ENCODE results near the gene BCR.

BCR gene

GRCh38 chr22:23137905-23138561 lies 42.3 kb upstream of the BCR start:
- no peak overlapping the region for H3K4me3 ChIP-seq (replicated peaks; ENCODE audit: low read depth, low read length)
- no peak for TF ChIP-seq CTCF (IDR thresholded peaks at IDR 0.05; ENCODE audit: low read depth, low read length, missing control alignments)
- DNase-seq (ENCODE audit: extremely low read depth, low read depth), result no peak

GRCh38 chr22:23138584-23139435 lies 41.5 kb upstream of the BCR start:
- no peak for DNase-seq (ENCODE audit: extremely low read depth, low read depth)
- no peak for TF ChIP-seq CTCF (IDR thresholded peaks at IDR 0.05; ENCODE audit: low read depth, low read length, missing control alignments)
- no peak overlapping the region for H3K4me3 ChIP-seq (replicated peaks; ENCODE audit: low read depth, low read length)

- no peak overlapping the region for H3K4me3 ChIP-seq (replicated peaks; ENCODE audit: low read depth, low read length)
- no peak for DNase-seq (ENCODE audit: extremely low read depth, low read depth)
- TF ChIP-seq CTCF (IDR thresholded peaks at IDR 0.05; ENCODE audit: low read depth, low read length, missing control alignments), result no peak
Observed at GRCh38 chr22:23140385-23140784, 39.9 kb upstream of the BCR start.

GRCh38 chr22:23142546-23143105 lies 37.7 kb upstream of the BCR start:
- no peak for TF ChIP-seq CTCF (IDR thresholded peaks at IDR 0.05; ENCODE audit: low read depth, low read length, missing control alignments)
- DNase-seq (ENCODE audit: extremely low read depth, low read depth), result no peak
- no peak overlapping the region for H3K4me3 ChIP-seq (replicated peaks; ENCODE audit: low read depth, low read length)

- DNase-seq (ENCODE audit: extremely low read depth, low read depth), result no peak
- no peak overlapping the region for H3K4me3 ChIP-seq (replicated peaks; ENCODE audit: low read depth, low read length)
- TF ChIP-seq CTCF (IDR thresholded peaks at IDR 0.05; ENCODE audit: low read depth, low read length, missing control alignments), result no peak
Observed at GRCh38 chr22:23143119-23143518, 37.2 kb upstream of the BCR start.

- H3K4me3 ChIP-seq (replicated peaks; ENCODE audit: low read depth, low read length), result no peak overlapping the region
- no peak for TF ChIP-seq CTCF (IDR thresholded peaks at IDR 0.05; ENCODE audit: low read depth, low read length, missing control alignments)
- DNase-seq (ENCODE audit: extremely low read depth, low read depth), result no peak
Observed at GRCh38 chr22:23144432-23144831, 35.9 kb upstream of the BCR start.

Data from HFF-Myc (cell line).